ENCODE results near the gene TSPAN33.

DNA sequence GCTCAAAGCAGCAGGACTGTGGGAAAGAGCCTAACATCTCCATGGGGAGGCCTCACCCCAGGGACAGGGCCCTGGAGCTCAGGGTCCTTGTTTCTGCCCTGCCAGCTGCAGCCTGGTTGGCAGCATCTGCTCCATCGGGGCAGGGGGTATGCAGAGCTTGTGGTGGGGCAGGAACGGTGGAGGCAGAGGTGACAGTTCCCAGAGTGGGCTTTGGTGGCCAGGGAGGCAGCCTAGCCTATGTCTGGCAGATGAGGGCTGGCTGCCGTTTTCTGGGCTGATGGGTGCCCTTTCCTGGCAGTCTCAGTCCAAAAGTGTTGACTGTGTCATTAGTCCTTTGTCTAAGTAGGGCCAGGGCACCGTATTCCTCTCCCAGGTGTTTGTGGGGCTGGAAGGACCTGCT lies 68.1 kb downstream of the TSPAN33 start:
- TF ChIP-seq, protein P1, sequence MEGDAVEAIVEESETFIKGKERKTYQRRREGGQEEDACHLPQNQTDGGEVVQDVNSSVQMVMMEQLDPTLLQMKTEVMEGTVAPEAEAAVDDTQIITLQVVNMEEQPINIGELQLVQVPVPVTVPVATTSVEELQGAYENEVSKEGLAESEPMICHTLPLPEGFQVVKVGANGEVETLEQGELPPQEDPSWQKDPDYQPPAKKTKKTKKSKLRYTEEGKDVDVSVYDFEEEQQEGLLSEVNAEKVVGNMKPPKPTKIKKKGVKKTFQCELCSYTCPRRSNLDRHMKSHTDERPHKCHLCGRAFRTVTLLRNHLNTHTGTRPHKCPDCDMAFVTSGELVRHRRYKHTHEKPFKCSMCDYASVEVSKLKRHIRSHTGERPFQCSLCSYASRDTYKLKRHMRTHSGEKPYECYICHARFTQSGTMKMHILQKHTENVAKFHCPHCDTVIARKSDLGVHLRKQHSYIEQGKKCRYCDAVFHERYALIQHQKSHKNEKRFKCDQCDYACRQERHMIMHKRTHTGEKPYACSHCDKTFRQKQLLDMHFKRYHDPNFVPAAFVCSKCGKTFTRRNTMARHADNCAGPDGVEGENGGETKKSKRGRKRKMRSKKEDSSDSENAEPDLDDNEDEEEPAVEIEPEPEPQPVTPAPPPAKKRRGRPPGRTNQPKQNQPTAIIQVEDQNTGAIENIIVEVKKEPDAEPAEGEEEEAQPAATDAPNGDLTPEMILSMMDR (IDR thresholded peaks at IDR 0.05): no peak
- TF ChIP-seq TCF12 (IDR thresholded peaks at IDR 0.05) (no peak), YY1 (IDR thresholded peaks at IDR 0.05; ENCODE audit: low read depth) (no peak), FOXM1 (IDR thresholded peaks at IDR 0.05; ENCODE audit: low read depth) (no peak), SMC3 (IDR thresholded peaks at IDR 0.05; ENCODE audit: low read depth, low read length) (no peak), GABPA (IDR thresholded peaks at IDR 0.05; ENCODE audit: low read depth) (no peak), TAF1 (IDR thresholded peaks at IDR 0.05; ENCODE audit: borderline replicate concordance, low read depth, low read length) (no peak), RFX5 (IDR thresholded peaks at IDR 0.05; ENCODE audit: low read length) (no peak), RXRA (IDR thresholded peaks at IDR 0.05; ENCODE audit: borderline replicate concordance, low read depth) (no peak)
- TF ChIP-seq, protein P2, sequence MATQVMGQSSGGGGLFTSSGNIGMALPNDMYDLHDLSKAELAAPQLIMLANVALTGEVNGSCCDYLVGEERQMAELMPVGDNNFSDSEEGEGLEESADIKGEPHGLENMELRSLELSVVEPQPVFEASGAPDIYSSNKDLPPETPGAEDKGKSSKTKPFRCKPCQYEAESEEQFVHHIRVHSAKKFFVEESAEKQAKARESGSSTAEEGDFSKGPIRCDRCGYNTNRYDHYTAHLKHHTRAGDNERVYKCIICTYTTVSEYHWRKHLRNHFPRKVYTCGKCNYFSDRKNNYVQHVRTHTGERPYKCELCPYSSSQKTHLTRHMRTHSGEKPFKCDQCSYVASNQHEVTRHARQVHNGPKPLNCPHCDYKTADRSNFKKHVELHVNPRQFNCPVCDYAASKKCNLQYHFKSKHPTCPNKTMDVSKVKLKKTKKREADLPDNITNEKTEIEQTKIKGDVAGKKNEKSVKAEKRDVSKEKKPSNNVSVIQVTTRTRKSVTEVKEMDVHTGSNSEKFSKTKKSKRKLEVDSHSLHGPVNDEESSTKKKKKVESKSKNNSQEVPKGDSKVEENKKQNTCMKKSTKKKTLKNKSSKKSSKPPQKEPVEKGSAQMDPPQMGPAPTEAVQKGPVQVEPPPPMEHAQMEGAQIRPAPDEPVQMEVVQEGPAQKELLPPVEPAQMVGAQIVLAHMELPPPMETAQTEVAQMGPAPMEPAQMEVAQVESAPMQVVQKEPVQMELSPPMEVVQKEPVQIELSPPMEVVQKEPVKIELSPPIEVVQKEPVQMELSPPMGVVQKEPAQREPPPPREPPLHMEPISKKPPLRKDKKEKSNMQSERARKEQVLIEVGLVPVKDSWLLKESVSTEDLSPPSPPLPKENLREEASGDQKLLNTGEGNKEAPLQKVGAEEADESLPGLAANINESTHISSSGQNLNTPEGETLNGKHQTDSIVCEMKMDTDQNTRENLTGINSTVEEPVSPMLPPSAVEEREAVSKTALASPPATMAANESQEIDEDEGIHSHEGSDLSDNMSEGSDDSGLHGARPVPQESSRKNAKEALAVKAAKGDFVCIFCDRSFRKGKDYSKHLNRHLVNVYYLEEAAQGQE (IDR thresholded peaks at IDR 0.05; ENCODE audit: low read depth, low read length): no peak
